GM12872 (cell line): ENCODE results near the gene TRPC4.

ENCODE experiments used
- CTCF ChIP-seq: IDR thresholded peaks from 3 replicates; pipeline ENCODE4 v1.5.1; 2011; ENCODE audit warnings: low read depth, mild to moderate bottlenecking, low read length, moderate library complexity; ENCODE audit not compliant: insufficient read depth

TRPC4 gene

GRCh38 chr13:37878496-37878895 lies 8.9 kb upstream of the TRPC4 start:
- TF ChIP-seq CTCF, result no peak

GRCh38 chr13:37870895-37871550 lies 1.5 kb upstream of the TRPC4 start:
- TF ChIP-seq CTCF, result no peak

- TF ChIP-seq CTCF, result no peak
Observed at GRCh38 chr13:37870489-37870845, 895 bp upstream of the TRPC4 start.

GRCh38 chr13:37869506-37869755 lies 141 bp downstream of the TRPC4 start:
- TF ChIP-seq CTCF, result no peak

GRCh38 chr13:37868691-37869505 lies 674 bp downstream of the TRPC4 start:
- no peak for TF ChIP-seq CTCF

- no peak for TF ChIP-seq CTCF
Observed at GRCh38 chr13:37863708-37864107, 5.9 kb downstream of the TRPC4 start.

- no peak for TF ChIP-seq CTCF
Observed at GRCh38 chr13:37835392-37835791, 34.2 kb downstream of the TRPC4 start.

- TF ChIP-seq CTCF, result no peak
Observed at GRCh38 chr13:37833411-37833810, 36.2 kb downstream of the TRPC4 start.
